ENCODE data around the gene TOMM40. TPM values are rescaled to one million over a fixed set of nuclear protein-coding genes. Genes with fewer than 3 reads are reported as not detected.
"Not testable (repeated sequence)": the region's sequence is repeated elsewhere in the genome, so short reads cannot be mapped to it uniquely, and the experiment has no call there.

The TOMM40 gene
- total RNA-seq, 1 experiment from 2014 or later: 83.6 TPM

- ChIA-PET POLR2A (ENCODE audit: unreplicated experiment) (no interaction called here), CTCF (no interaction called here)
- Histone ChIP-seq H3K4me1 (replicated peaks; ENCODE audit: insufficient read depth) (peaks cover 12% of the 10 kb centered on the region), H4K20me1 (ENCODE audit: insufficient read depth) (peaks cover 6% of the 10 kb centered on the region; the same call in 1 of the 2 replicates), H3K79me2 (ENCODE audit: low read depth) (no peaks in the 10 kb centered on the region), H3K4me3 (no peak overlapping the region), H3F3A (ENCODE audit: insufficient read depth, low read depth) (peaks cover 32% of the 10 kb centered on the region; the same call in 1 of the 2 replicates), H3K36me3 (ENCODE audit: low read depth) (no peaks in the 10 kb centered on the region), H3K27me3 (ENCODE audit: insufficient read depth, low read depth) (no peaks in the 10 kb centered on the region), H3K9me2 (ENCODE audit: insufficient read depth) (no peaks in the 10 kb centered on the region), H2AFZ (no peak overlapping the region), H3K27ac (no peak overlapping the region), H3K9me3 (ENCODE audit: insufficient read depth, low read depth) (no peaks in the 10 kb centered on the region), H3K4me2 (no peak overlapping the region)
- TF ChIP-seq CTCF (conservative IDR thresholded peaks at IDR 0.05) (no peak), EZH2 (IDR thresholded peaks at IDR 0.05; ENCODE audit: low read depth) (no peak)
- DNase-seq: peak in 1 of 2 experiments; percentile 5
- intact Hi-C loops (cut with micrococcal nuclease; ENCODE audit: unreplicated experiment): loop anchor here (10.0 kb wide), 1 partner anchor 146 kb away; no protein-coding TSS in a partner anchor
- no TSS peak for BruUV-seq (replicated peaks)
These were observed 17.8 kb downstream of the TOMM40 start for GRCh38 chr19:44908836-44909261.

- peak in 1 of 2 experiments; percentile 24 for DNase-seq
- Histone ChIP-seq H4K20me1 (ENCODE audit: insufficient read depth) (no peaks in the 10 kb centered on the region), H3K9me2 (ENCODE audit: insufficient read depth) (no peaks in the 10 kb centered on the region), H3K27ac (no peak overlapping the region), H3K4me2 (no peak overlapping the region), H3K27me3 (ENCODE audit: insufficient read depth, low read depth) (no peaks in the 10 kb centered on the region), H3K36me3 (ENCODE audit: low read depth) (no peaks in the 10 kb centered on the region), H2AFZ (no peak overlapping the region), H3F3A (ENCODE audit: insufficient read depth, low read depth) (peaks cover 26% of the 10 kb centered on the region; the same call in 1 of the 2 replicates), H3K4me3 (no peak overlapping the region), H3K79me2 (ENCODE audit: low read depth) (no peaks in the 10 kb centered on the region), H3K9me3 (ENCODE audit: insufficient read depth, low read depth) (no peaks in the 10 kb centered on the region), H3K4me1 (replicated peaks; ENCODE audit: insufficient read depth) (peaks cover 19% of the 10 kb centered on the region)
- TF ChIP-seq EZH2 (IDR thresholded peaks at IDR 0.05; ENCODE audit: low read depth): no peak
- no peak for TF ChIP-seq CTCF (conservative IDR thresholded peaks at IDR 0.05)
- POLR2A ChIA-PET (ENCODE audit: unreplicated experiment): no interaction called here
- CTCF ChIA-PET: no interaction called here
- no TSS peak for BruUV-seq (replicated peaks)
- intact Hi-C loops (cut with micrococcal nuclease; ENCODE audit: unreplicated experiment): loop anchor here (10.0 kb wide), 1 partner anchor 145 kb away; no protein-coding TSS in a partner anchor
These were observed 18.7 kb downstream of the TOMM40 start for GRCh38 chr19:44909775-44910174.

DNA sequence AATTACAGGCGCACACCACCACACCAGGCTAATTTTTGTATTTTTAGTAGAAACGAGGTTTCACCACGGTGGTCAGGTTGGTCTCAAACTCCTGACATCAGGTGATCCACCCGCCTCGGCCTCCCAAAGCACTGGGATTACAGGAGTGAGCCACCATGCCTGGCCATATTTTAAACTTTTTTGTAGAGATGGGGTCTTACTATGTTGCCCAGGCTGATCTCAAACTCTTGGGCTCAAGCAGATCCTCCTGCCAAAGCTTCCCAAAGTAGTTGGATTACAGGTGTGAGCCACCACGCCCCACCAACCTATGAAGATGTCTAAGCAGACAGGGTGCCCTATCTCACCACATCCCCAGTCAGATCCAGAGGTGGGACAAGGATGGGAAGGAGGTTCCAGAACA lies 20.8 kb downstream of the TOMM40 start:
- H3K36me3 ChIP-seq (ENCODE audit: low read depth); H3K9me3 ChIP-seq (ENCODE audit: insufficient read depth, low read depth); H2AFZ ChIP-seq; H3K4me3 ChIP-seq; H3K27ac ChIP-seq; H3K4me2 ChIP-seq; H3K27me3 ChIP-seq (ENCODE audit: insufficient read depth, low read depth); BruUV-seq (replicated peaks); H3K9me2 ChIP-seq (ENCODE audit: insufficient read depth); intact Hi-C loops (cut with micrococcal nuclease; ENCODE audit: unreplicated experiment); POLR2A ChIA-PET (ENCODE audit: unreplicated experiment); H4K20me1 ChIP-seq (ENCODE audit: insufficient read depth); H3K79me2 ChIP-seq (ENCODE audit: low read depth); CTCF ChIA-PET: not testable (repeated sequence)
- DNase-seq: peak in 1 of 2 experiments; percentile 0
- peaks cover 18% of the 10 kb centered on the region; the same call in 1 of the 2 replicates for H3F3A ChIP-seq (ENCODE audit: insufficient read depth, low read depth)
- H3K4me1 ChIP-seq (replicated peaks; ENCODE audit: insufficient read depth): peaks cover 19% of the 10 kb centered on the region

DNA sequence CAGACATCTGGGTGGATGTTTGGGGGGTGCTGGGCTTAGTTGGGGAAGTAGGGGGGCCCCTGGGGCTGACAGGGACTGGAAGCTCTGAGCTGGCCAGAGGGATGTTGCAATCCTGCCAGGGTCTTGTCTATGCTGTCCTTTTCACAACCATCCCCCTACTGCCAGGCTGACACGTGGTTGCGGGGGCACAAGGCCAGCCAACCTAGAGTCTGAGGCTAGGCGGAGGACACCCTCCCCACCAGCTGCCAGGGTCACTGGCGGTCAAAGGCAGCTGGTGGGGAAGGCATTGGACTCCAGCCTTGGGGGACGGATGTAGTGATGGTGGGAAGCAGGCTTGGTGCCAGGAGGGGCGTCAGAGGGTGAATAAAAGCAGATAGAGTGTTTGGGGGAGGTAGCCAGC lies 21.8 kb downstream of the TOMM40 start:
- DNase-seq: peak in 1 of 2 experiments; percentile 13
- Histone ChIP-seq H3K4me2 (no peak overlapping the region), H3K27ac (no peak overlapping the region), H3K36me3 (ENCODE audit: low read depth) (no peaks in the 10 kb centered on the region), H3K79me2 (ENCODE audit: low read depth) (no peaks in the 10 kb centered on the region), H4K20me1 (ENCODE audit: insufficient read depth) (no peaks in the 10 kb centered on the region), H3K4me3 (no peak overlapping the region), H3K4me1 (replicated peaks; ENCODE audit: insufficient read depth) (peaks cover 19% of the 10 kb centered on the region), H3F3A (ENCODE audit: insufficient read depth, low read depth) (peaks cover 13% of the 10 kb centered on the region; the same call in 1 of the 2 replicates), H3K27me3 (ENCODE audit: insufficient read depth, low read depth) (no peaks in the 10 kb centered on the region), H2AFZ (no peak overlapping the region), H3K9me3 (ENCODE audit: insufficient read depth, low read depth) (no peaks in the 10 kb centered on the region), H3K9me2 (ENCODE audit: insufficient read depth) (no peaks in the 10 kb centered on the region)
- BruUV-seq (replicated peaks): no TSS peak
- intact Hi-C loops (cut with micrococcal nuclease; ENCODE audit: unreplicated experiment): no loop called here
- TF ChIP-seq EZH2 (IDR thresholded peaks at IDR 0.05; ENCODE audit: low read depth): no peak
- TF ChIP-seq CTCF (conservative IDR thresholded peaks at IDR 0.05): no peak
- CTCF ChIA-PET: interaction anchor here (0.6 kb wide), 1 partner anchor 69 kb away, joined by 4 read pairs; no protein-coding TSS in a partner anchor
- POLR2A ChIA-PET (ENCODE audit: unreplicated experiment): no interaction called here

DNA sequence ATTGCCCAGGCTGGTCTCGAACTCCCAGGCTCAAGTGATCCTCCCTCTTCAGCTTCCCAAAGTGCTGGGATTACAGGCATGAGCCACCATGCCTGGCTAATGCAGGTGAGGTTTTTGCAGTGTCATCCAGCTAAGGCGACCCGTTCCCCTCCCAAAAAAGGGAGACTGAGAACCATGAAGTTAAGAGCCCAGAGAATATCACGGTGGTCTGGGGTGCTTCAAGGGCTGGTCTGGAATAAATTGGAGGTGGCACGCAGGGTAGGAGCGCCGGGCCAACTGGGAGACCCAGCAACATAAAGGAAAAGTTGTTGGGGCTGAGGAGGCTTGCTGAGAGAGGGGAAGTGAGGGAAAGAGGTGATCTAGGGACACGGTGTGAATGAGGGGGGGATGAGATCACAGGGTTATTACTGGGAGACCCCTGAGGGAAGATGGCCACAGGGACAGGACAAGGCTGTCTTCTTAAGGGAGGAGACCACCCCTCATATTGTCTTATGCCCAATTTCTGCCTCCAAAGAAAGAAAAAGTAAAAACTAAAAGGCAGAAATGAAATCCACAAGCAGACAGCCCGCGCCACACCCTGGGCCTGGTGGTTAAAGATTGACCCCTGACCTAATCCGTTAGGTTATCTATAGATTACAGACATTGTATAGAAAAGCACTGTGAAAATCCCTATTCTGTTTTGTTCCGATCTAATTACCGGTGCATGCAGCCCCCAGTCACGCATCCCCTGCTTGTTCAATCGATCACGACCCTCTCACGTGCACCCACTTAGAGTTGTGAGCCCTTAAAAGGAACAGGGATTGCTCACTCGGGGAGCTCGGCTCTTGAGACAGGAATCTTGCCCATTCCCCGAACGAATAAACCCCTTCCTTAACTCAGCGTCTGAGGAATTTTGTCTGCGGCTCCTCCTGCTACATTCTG lies 22.7 kb downstream of the TOMM40 start:
- POLR2A ChIA-PET (ENCODE audit: unreplicated experiment); H3K36me3 ChIP-seq (ENCODE audit: low read depth); BruUV-seq (replicated peaks); H3K27me3 ChIP-seq (ENCODE audit: insufficient read depth, low read depth); H3K9me2 ChIP-seq (ENCODE audit: insufficient read depth); H3K9me3 ChIP-seq (ENCODE audit: insufficient read depth, low read depth); H3K27ac ChIP-seq; intact Hi-C loops (cut with micrococcal nuclease; ENCODE audit: unreplicated experiment); H4K20me1 ChIP-seq (ENCODE audit: insufficient read depth); H3K79me2 ChIP-seq (ENCODE audit: low read depth): not testable (repeated sequence)
- CTCF ChIA-PET: interaction anchor here (0.6 kb wide), 1 partner anchor 69 kb away, joined by 4 read pairs; no protein-coding TSS in a partner anchor
- Histone ChIP-seq H3K4me3 (peak overlapping the region; percentile 58; the same call in 1 of the 2 replicates), H3F3A (ENCODE audit: insufficient read depth, low read depth) (peaks cover 13% of the 10 kb centered on the region; the same call in 1 of the 2 replicates), H3K4me2 (peak overlapping the region; percentile 85), H2AFZ (peak overlapping the region; percentile 95; the same call in 1 of the 2 replicates), H3K4me1 (replicated peaks; ENCODE audit: insufficient read depth) (peaks cover 19% of the 10 kb centered on the region)
- peak in 1 of 2 experiments; percentile 30 for DNase-seq

Data from PC-9 (cell line).